ENCODE results near the gene SFPQ.
"Not testable (repeated sequence)": the region's sequence is repeated elsewhere in the genome, so short reads cannot be mapped to it uniquely, and the experiment has no call there.

SFPQ gene
- 1,483 reads per million, percentile 100 among the genes with 10 or more reads in this experiment for total RNA-seq

DNA sequence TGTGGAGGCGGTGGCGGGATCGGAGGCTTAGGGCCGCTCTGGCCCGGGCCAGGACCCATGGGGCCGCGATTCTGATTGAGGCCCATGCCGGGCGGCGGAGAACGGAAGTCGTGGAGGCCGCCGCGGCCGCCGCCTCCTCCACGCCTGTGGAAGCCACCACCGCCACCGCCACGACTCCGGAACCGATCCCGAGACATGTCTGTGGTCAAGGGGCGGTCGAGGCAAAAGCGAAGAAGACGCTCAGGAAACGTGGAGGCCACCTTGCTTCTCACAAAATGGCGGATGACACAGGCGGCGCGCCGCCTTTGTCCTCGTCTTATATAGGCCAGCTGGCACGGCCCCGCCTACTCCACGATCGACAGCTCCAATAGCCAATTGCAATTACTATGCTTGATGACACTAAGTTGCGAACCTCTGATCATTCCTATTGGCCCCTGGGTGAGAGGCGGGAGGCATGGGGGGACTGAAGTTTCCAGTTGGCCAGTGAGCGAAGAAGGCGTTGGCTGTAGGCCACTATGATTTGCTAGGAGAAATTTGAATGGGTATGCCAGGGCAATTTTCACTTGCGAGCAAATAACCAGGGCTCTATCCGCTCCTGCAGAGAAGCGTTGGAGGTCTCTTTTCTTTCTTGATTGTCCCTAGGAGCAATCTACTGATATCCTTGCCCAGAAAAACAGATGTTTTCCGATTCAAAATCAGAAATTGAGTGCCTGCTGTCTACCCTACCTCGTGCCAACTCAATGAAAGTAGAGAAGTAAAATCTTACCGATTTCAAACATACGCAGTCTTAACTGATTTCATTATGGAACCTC is at the start of gene SFPQ:
Gene SFPQ, minus strand, starts transcription at position 293 of the 812 bp plus-strand sequence. Its CDS starts 96 bp downstream, at position 197.
- DNase-seq: peak; percentile 94

- DNase-seq: not testable (repeated sequence)
Observed at GRCh38 chr1:35236772-35237171, 43.8 kb upstream of the SFPQ start.

DNA sequence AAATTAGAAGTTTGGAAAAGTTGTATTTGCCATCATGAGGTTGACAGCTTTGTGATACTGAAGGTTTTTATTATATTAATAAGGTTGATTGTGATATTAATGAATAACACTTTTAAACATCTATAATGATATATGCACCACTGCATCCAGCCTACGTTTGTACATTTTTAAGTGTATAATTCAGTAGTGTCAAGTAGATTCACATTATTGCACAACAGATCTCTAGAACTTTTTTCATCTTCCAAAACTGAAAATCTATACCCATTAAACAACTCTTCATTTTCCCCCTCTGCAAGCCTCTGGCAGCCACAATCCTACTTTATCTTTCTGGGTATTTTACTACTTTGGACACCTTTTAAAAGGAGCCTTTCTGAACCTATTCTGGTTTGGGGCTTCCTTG is 38.3 kb upstream of the SFPQ start:
- DNase-seq: no peak

DNA sequence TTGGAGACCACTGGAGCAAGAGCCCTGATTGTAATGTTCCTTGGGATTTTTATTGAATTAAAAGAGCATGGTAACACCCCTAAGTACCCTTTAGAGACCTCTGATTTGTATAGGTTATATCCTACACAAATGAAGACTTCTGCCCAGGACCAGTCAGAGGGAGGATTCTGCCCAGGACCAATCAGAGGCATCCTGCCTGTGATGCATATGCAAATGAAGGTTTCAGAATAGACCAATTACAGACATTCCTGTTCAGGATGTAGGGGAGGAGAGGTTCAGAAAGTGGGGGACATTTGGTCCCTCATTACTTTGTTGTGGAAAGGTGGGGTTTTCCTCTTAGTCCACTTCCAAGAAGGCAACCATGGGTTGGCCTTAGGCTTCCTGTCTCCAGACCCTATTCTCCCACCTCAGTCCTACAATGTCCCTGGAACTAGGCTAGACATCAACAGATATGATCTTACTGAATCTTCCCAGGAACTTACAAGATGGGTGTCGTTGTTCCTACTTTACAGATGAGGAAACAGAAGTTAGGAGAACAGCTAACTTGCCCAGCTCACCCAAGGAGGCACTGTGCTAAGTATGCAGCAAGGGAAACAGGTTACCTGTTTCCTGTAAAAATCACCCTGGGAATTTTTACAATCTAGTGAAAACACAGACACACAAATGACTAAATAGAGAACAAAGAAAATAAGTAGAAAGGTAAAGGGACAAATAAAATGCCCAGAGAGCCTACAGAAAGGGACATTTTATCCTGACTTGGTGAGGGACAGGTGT is 36.8 kb upstream of the SFPQ start:
- no peak for DNase-seq

DNA sequence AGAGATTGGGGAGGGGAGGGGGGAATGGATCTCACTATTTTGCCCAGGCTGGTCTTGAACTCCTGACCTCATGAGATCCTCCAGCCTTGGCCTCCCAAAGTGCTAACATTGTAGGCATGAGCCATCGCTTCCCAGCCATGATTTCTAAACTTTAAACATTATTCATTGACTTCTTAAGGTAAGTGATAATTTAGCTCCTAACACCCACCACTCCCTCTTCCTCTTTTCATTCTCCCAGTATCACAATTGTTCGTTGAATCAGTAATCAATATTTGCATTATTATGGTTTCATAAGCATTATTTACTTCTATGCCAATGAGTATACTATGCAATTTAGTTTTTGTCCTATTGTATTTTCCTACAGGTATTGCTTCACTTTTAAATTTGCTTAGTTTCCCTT is 33.6 kb upstream of the SFPQ start:
- no peak for DNase-seq

DNA sequence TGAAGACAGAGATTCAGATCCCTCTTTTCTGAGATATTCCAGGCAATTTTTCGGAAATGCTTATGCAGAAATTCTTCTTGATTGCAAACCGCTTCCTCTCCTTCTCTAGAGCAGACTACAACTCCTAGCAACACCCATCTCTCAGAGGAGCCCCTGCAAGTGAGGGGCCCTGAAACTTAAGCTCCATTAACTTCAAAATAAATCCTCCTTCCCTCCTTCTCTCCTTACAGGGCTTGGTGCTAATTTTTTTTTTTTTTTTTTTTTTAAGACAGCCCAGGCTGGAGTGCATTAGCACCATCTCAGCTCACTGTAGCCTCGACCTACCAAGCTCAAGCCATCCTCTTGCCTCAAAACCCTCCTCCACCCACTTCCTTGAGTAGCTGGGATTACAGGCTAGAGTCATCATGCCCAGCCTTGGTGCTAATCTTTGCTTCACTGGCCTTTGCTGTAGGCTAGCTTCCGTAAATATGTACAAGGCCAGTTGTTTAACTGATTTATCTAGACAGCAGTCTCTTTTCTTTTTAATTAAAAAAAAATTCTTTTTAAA is 30.2 kb upstream of the SFPQ start:
- DNase-seq: no peak

GRCh38 chr1:35222322-35223083 is 29.6 kb upstream of the SFPQ start:
- DNase-seq: no peak

DNA sequence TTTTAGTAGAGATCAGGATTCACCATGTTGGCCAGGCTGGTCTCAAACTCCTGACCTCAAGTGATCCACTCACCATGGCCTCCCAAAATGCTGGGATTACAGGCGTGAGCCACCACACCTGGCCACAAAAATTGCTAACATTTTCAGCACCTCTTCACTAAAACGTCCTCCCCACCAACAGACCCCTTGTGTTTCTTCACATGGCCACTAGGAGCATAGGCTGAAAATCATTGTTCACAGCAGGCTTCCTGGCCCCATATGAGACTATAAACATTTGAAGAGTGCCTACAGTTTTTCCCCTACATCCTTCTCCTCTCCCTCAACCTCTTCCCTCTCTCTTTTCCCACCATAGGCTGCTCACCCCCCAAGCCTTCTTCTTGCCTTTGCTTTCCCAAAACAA is 28.0 kb upstream of the SFPQ start:
- no peak for DNase-seq

- no peak for DNase-seq
Observed at GRCh38 chr1:35215346-35215745, 22.4 kb upstream of the SFPQ start.

DNA sequence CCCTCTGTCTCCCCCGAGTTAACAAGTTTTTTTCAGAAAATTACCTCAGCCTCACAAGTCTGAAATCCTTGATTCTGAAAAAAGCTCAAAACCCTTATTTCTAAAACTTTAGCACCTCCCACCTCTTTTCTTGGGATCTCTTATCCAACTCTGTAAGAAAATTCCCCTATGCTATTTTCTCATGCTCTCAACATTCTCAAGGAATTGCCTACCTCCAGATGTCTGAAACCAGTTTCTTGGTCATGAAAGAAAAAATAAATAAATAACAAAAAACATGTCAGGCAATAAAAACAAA is 18.1 kb upstream of the SFPQ start:
- DNase-seq: no peak

DNA sequence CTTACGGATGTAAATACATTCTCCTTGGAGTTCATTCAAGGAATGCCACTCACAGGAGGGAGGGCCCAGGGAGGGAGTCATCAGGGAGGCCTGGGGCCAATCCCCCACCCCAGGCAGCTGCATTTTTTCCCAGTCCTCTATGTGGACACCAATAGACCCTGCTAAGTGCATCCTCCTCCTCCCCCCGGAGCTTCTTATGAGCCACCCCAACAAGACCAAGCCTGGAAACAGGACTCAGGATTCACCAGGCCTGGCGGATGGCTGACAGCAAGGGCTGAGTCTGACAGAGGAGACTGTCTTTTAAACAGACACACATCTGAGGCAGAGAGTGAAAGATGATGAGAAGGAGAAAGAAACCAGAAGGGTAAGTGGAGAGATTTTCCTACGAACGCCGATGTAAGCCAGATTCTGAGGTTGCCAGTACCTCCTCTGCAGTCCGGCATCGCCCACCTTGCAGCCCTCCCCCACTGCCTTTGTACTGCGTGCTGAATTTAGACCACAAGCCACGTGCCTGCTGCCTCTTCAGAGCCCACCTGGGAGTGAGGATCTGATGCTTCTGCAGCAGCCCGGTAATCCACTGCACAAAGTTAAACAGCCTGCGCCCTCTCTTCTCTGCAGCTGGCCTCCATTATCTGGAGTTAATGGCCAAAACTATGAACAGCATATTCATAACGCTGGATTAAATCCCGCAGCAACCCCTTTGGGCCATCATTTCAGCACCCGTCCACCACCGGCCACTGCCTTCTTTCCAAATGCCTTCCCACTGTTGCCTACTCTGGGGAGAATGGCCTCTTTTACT is 17.6 kb upstream of the SFPQ start:
- no peak for DNase-seq

- no peak for DNase-seq
Observed at GRCh38 chr1:35203295-35203694, 10.3 kb upstream of the SFPQ start.

DNA sequence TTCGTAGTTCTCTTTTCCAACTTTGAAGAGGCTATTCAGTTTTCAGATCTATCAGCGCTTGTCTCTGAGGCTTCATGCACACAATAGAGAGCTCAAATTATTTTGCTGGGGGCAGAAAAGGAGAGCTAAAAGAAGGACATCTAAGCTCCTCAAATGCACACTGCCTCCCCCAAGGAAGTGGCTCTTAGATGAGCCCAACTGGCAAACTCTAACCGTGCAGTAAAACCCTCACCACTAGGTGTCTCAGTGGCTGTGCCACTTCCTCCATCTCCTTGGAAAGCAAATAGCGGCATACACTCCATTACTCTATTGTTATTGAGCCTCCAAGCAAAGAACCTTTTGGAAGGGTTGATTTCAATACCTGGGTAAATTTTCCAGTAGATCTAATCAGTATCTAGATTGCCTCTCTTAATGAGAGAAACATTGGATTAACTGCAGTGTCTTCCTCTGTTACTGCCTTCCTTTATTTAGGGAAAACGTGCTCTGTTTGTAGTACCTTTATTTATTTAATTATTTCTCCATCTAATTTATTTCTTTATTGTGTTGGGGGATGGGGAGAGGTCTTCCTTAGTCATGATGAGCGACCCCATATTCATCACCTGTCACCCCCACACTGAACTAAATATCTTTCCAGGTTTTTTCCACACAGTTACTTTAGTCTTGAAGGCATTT is 9.2 kb upstream of the SFPQ start:
- DNase-seq: peak; percentile 59

- no peak for DNase-seq
Observed at GRCh38 chr1:35201631-35202030, 8.7 kb upstream of the SFPQ start.

- DNase-seq: peak; percentile 84
Observed at GRCh38 chr1:35192056-35192852, 691 bp downstream of the SFPQ start.

- no peak for DNase-seq
Observed at GRCh38 chr1:35191429-35192055, 1.4 kb downstream of the SFPQ start.

- DNase-seq: no peak
Observed at GRCh38 chr1:35190784-35191183, 2.2 kb downstream of the SFPQ start.

DNA sequence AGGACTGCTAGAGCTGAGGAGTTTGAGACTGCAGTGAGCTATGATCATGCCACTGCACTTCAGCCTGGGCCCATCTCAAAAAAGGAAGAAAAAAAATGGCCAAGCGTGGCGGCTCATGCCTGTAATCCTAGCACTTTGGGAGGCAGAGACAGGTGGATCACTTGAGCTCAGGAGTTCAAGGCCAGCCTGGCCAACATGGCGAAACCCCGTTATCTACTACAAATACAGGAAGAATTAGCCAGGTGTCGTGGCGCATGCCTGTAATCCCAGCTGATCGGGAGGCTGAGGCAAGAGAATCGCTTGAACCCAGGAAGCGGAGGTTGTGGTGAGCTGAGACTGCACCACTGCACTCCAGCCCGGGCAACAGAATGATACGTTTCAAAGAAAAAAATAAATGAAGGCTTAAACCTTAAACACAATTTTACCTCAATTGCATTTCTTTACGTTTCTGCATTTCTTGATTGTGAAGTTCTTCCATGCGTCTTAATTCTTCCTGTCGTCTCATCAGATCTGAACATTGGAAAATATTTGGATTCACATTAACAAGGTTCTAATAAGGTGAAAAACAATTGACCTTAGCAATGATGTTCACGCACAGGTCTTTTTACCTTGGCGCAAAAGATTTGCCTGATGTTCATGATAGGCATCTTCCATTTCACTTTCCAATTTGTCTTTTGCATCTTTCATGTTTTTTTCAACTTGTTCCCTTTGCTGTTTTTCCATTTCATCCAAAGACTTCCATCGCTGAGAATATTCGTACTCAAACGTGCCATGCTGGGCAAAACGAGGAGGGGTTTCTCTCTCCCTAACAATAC is 4.2 kb downstream of the SFPQ start:
- no peak for DNase-seq

DNA sequence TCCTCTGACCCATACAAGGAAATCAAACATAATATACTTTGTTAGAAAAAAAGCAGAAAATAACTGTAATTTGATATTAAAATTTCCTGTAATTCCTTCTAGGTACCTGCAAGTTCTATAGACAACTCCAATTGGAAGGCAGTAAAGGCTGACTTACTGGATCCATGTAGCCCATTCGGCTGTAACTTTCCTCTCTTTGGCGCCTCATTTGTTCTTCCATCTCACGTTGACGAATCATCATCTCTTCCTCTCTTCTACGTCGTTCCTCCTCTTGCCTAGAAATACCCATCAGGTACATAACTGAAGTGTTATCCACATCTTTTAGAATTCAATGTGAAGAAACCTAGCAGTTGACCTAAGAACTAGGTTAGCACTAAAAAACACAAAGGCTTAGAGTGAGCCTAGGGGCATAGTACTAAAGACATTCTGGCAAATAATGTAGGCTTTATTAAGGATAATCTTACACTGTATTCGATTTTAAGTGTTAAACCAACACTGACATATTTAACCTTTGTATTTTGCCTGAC is 5.1 kb downstream of the SFPQ start:
- DNase-seq: no peak

Measured in effector CD4-positive, alpha-beta T cell (primary cell).